Epithelial cell of proximal tubule (primary cell): Measurements from ENCODE around the gene SURF6. TPM values are rescaled to one million over a fixed set of nuclear protein-coding genes. Genes with fewer than 3 reads are reported as not detected.

Experiments
- DNase-seq: peaks from one replicate; pipeline ENCODE4 v3.0.0-alpha.2; 2011; ENCODE audit warnings: low read depth
- H3K4me3 ChIP-seq: 2 replicates; pipeline ENCODE4 v1.5.1; 2011; ENCODE audit warnings: low read depth, mild to moderate bottlenecking, low read length
- CTCF ChIP-seq: conservative IDR thresholded peaks from 2 replicates; pipeline ENCODE4 v1.5.1; 2012; ENCODE audit warnings: low read depth, mild to moderate bottlenecking, low read length
- total RNA-seq: library from RNA; depleted of rRNA; stranded (reverse); fragments of >200 nt; gene quantifications from 2 replicates; pipeline ENCODE4 v1.2.3, GENCODE V29; 2015

SURF6 gene
- total RNA-seq, 1 donor from 2014 or later, result 16.7 TPM

DNA sequence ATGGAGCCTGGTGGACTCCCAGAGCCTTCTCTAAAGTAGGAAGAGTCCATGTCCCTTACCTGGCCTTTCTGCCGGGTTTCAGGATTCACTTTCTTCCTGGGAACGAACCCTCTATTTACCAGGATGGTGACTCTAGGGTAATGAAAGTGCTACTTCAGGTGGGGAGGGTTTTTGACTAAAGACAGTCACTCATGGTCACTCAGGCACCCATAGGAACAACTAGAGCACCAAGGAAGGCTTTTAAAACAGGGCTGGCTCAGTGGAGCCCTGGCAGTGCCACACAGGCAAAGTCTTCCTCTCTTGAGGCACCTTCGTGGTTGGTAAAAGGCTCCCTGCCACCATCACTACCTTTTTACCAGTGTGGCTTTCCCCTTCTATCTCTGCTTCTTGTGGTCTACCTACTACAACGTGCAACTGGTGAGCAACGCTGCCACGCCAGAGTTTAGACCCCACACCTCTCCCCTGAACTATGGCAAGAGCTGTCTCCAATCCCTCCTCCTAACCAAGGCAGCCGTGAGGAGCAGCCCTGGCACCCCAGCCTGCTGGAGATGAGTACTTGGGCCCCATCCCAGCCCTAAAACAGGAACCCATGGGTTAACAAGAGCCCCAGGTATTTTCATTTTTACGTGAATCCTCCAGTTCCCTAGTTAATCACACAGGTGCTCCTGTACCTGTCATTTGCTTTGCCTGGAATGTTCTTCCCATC is 16.8 kb upstream of the SURF6 start:
- H3K4me3 ChIP-seq, result no peak overlapping the region
- DNase-seq, result no peak
- TF ChIP-seq CTCF, result no peak

- peak; percentile 77 for TF ChIP-seq CTCF
- no peak for DNase-seq
- no peak overlapping the region for H3K4me3 ChIP-seq
Observed at GRCh38 chr9:133351908-133352634, 16.1 kb upstream of the SURF6 start.

- H3K4me3 ChIP-seq, result no peak overlapping the region
- DNase-seq, result no peak
- TF ChIP-seq CTCF, result no peak
Observed at GRCh38 chr9:133351526-133351907, 15.5 kb upstream of the SURF6 start.

DNA sequence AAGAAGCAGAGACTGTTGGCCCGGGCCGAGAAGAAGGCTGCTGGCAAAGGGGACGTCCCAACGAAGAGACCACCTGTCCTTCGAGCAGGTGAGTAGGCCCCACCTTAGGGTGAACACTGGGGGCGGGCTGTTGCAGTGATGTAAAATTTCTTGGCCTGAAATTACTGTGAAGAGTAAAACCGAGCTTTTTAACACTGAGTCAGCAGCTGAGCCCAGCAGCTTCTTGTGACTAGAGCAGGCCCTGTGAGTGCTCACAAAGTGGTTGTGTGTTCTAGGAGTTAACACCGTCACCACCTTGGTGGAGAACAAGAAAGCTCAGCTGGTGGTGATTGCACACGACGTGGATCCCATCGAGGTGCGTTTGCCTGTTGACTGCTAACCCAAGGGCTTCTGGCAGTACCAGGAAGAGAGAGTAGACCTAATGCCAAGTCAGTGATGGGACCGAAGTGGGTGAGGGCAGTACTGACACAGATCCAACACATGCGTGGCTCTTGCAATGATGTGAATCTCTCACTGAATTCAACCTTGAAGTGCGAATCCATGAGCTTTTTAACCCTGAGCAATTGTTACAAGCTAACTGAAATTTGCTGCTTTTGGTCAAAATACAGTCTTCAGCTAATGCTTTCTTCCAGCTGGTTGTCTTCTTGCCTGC is 14.1 kb upstream of the SURF6 start:
- TF ChIP-seq CTCF, result no peak
- DNase-seq, result no peak
- peak overlapping the region; percentile 90 for H3K4me3 ChIP-seq

GRCh38 chr9:133348718-133349573 is 13.0 kb upstream of the SURF6 start:
- no peak for DNase-seq
- TF ChIP-seq CTCF, result no peak
- H3K4me3 ChIP-seq, result peak overlapping the region; percentile 90

GRCh38 chr9:133347985-133348717 is 12.2 kb upstream of the SURF6 start, which contains the start of the genes MED22 and RPL7A:
Gene MED22 (minus strand): TSS chr9:133348131. CDS start chr9:133346662, 1,469 bp downstream.
Gene RPL7A (plus strand): TSS chr9:133348218. CDS start chr9:133348244, 26 bp downstream.
- peak within 1 kb of the TSS; percentile 90 for H3K4me3 ChIP-seq
- DNase-seq, result peak; percentile 73
- no peak for TF ChIP-seq CTCF
